ENCODE measurements around the gene RNF103. TPM values are rescaled to one million over a fixed set of nuclear protein-coding genes. Genes with fewer than 3 reads are reported as not detected.
A peak's percentile ranks its signal among the peaks of the same experiment; 100 is the strongest.

Gene RNF103
- total RNA-seq, 1 experiment from 2014 or later: 13.4 TPM

DNA sequence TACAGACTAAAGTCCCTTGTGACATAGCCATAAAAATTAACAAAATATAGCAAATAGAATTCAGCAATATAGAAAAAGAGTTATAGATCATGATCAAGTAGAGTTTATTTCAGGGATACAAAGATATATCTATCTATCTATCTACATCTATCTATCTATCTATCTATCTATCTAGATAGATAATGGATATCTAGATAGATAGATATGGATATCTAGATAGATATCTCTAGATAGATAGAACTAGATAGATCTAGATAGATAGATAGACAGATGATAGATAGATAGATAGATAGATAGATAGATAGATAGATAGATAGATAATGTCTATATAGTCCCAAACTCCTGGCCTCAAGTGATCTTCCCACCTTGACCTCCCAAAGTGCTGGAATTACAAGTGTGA, 43.1 kb downstream of the RNF103 start:
- no peak for DNase-seq (ENCODE audit: low spot score)
- in situ Hi-C loops (cut with HindIII; ENCODE audit: low sequenced_read_pairs): no loop called here

- no peak for DNase-seq (ENCODE audit: low spot score)
- in situ Hi-C loops (cut with HindIII; ENCODE audit: low sequenced_read_pairs): no loop called here
Observed at GRCh38 chr2:86577817-86578456, 45.7 kb downstream of the RNF103 start.

- DNase-seq (ENCODE audit: low spot score): no peak
- in situ Hi-C loops (cut with HindIII; ENCODE audit: low sequenced_read_pairs): no loop called here
Observed at GRCh38 chr2:86570059-86570458, 53.6 kb downstream of the RNF103 start.

DNA sequence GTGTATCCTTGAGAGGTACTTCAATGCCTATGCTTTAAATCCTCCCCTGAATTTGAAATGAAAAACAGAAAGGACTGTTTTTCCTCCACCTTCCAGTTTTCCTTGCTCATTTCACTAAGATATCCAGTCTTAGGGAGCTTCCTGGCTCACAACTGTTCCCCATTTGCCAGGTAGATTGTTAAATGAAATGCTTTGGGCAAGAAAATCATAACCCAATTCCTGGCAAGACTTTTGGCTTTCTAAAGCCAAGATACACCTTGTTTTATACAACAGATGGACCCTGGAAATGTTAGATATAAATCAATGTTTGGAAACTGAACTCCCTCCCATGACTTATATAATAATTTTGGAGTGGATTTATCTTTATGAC, 56.9 kb downstream of the RNF103 start:
- in situ Hi-C loops (cut with HindIII; ENCODE audit: low sequenced_read_pairs): no loop called here
- peak; percentile 96 for DNase-seq (ENCODE audit: low spot score)

- in situ Hi-C loops (cut with HindIII; ENCODE audit: low sequenced_read_pairs): no loop called here
- peak; percentile 96 for DNase-seq (ENCODE audit: low spot score)
Observed at GRCh38 chr2:86566158-86566820, 57.4 kb downstream of the RNF103 start.

DNA sequence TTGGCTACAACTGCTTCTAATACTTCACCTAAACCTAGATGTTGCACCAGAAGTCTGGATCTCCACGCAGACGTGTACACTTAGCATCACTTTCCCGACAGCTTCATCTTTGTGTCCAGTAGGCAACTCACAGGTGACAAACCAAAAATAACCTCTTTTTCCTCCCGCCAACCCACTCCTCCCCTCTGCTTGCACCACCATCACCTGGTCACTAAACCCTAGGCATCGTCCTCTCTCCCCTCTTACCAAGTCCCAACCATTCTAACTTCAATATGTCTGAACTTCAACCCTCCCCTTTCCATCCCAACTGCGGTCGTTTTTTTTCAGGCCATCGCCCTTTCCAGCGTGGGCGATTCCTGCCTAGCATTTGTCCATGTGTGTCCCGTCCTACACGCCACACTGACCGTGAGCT, 60.0 kb downstream of the RNF103 start:
- no peak for DNase-seq (ENCODE audit: low spot score)
- in situ Hi-C loops (cut with HindIII; ENCODE audit: low sequenced_read_pairs): no loop called here

GRCh38 chr2:86562922-86563649, 60.6 kb downstream of the RNF103 start, which contains the start of gene CHMP3:
CHMP3 (minus strand) TSS chr2:86563443; CDS start chr2:86563348, 95 bp downstream.
- peak; percentile 96 for DNase-seq (ENCODE audit: low spot score)
- in situ Hi-C loops (cut with HindIII; ENCODE audit: low sequenced_read_pairs): no loop called here

- in situ Hi-C loops (cut with HindIII; ENCODE audit: low sequenced_read_pairs): no loop called here
Observed at GRCh38 chr2:86562485-86562921, 61.2 kb downstream of the RNF103 start.

GRCh38 chr2:86557836-86558235, 65.8 kb downstream of the RNF103 start:
- in situ Hi-C loops (cut with HindIII; ENCODE audit: low sequenced_read_pairs): no loop called here
- DNase-seq (ENCODE audit: low spot score): no peak

More at GRCh38 chr2:86562485-86562921, 61.2 kb downstream of the RNF103 start:
- DNase-seq (ENCODE audit: low spot score): no peak

- DNase-seq (ENCODE audit: low spot score): no peak
- in situ Hi-C loops (cut with HindIII; ENCODE audit: low sequenced_read_pairs): no loop called here
Observed at GRCh38 chr2:86556508-86556907, 67.2 kb downstream of the RNF103 start.

Other genes starting within 250 kb of the RNF103 start
- 31.9 and 53.2 TPM in 2 replicates for gene KDM3A, start 182.5 kb downstream of the RNF103 start, total RNA-seq (2014; rRNA removed; shearing (Covaris generic))
- 58.8 and 83.8 TPM in 2 replicates for gene CHMP3, start 60.4 kb downstream of the RNF103 start, total RNA-seq (2014; rRNA removed; shearing (Covaris generic))
- 42.8 and 51.0 TPM in 2 replicates for gene RMND5A, start 96.4 kb upstream of the RNF103 start, total RNA-seq (2014; rRNA removed; shearing (Covaris generic))
- gene CD8A, start 167.0 kb upstream of the RNF103 start, total RNA-seq (2014; rRNA removed; shearing (Covaris generic)): 0.14 and 0.86 TPM in 2 replicates
- not detected in 2 replicates for gene CD8B, start 238.0 kb upstream of the RNF103 start, total RNA-seq (2014; rRNA removed; shearing (Covaris generic))